GM20000 (cell line): ENCODE measurements around the gene MIAT.
A peak's percentile ranks its signal among the peaks of the same experiment; 100 is the strongest.
"Not testable (repeated sequence)": the region's sequence is repeated elsewhere in the genome, so short reads cannot be mapped to it uniquely, and the experiment has no call there.

Source experiments
- DNase-seq: peaks from one replicate; pipeline ENCODE4 v3.0.0; 2012; ENCODE audit warnings: low spot score
- TF ChIP-seq, protein P1 (sequence below): IDR thresholded peaks from 2 replicates; pipeline ENCODE4 v1.5.1; 2012; ENCODE audit warnings: mild to moderate bottlenecking, control low read depth; ENCODE audit errors: extremely low read depth, missing control alignments

Gene MIAT

DNA sequence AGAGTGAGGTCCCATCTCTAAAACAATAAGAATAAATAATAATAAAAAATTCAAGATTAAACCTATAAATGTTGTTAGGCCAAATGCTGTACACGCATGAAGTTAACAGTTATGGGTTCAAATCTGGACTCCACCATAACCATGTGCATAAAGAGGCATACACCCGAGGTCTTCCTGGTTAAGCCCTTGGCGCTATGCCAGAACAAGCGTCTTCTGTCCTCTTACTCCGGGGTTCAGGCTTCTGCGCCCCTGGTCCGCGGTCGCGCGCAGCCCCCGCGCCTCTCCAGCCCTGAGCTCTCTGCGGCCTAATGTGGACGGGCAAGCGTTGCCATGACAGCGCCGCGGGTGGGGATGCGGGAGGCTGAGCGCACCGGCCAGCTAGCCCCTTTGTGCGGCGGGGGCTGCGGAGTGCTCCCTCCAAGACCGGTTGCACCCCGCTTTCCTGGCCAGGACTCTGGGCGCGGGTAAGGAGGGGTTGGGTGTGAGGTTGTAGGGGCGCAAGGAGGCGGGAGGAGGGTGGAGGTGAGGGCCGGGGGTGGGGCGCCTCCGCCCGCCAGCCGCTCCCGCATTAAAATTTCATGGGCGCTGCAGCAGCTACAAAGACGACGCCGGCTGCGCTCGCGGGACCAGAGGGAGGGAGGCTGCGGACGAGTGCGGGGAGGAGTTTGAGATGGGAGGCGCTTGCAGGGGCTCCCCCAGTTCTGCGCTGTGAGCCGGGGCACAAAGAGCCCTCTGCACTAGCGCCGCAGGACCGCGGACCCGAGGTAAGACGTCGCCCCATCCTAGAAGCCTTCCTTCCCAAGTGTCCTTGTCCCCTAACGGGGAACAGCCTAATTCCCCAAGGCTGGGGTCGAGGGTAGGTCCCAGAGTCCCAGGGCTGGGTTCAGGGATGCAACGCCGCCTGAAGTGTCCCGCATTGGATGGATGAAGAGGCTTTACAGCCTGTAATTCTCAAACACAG, at the start of gene MIAT:
TSS of gene MIAT (plus strand) at position 698 of the 961 bp plus-strand sequence.
- TF ChIP-seq, protein P1, sequence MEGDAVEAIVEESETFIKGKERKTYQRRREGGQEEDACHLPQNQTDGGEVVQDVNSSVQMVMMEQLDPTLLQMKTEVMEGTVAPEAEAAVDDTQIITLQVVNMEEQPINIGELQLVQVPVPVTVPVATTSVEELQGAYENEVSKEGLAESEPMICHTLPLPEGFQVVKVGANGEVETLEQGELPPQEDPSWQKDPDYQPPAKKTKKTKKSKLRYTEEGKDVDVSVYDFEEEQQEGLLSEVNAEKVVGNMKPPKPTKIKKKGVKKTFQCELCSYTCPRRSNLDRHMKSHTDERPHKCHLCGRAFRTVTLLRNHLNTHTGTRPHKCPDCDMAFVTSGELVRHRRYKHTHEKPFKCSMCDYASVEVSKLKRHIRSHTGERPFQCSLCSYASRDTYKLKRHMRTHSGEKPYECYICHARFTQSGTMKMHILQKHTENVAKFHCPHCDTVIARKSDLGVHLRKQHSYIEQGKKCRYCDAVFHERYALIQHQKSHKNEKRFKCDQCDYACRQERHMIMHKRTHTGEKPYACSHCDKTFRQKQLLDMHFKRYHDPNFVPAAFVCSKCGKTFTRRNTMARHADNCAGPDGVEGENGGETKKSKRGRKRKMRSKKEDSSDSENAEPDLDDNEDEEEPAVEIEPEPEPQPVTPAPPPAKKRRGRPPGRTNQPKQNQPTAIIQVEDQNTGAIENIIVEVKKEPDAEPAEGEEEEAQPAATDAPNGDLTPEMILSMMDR: no peak
- DNase-seq: peak; percentile 83

DNA sequence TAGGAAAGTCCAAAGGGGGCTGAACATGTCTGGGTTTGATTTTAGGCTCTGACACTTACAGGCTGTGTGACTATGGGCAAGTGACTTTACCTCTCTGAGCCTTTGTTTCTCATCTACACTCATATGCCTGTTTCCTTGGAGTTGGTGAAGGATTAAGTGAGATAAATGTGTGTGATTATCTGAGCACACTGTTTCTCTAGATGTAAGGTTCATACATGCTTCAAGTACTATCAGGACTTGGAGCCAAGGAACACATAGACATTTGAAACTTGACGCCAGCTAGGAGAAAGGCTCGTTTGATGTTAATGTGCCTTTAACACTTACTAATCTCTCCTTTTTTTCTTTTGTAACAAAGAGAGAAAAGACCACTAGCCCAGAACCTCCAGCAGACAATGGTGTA, 49.3 kb upstream of the MIAT start:
- TF ChIP-seq, protein P1: no peak

DNA sequence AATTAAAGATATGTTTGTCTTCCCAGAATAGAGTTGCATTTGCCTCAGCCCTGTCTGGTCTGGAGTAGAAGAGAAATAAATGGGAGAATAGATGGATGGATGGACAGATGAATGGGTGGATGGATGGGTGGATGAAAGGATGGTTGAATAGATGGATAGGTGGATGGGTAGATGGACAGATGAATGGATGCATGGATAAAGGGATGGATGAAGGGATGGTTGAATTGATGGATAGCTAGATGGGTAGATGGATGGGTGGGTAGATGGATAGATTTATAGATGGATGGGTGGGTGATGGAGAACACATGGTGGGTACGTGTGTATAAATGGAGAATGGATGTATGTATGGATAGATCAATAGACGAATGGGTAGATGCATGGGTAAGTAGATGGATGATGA, 48.1 kb upstream of the MIAT start:
- DNase-seq: no peak
- TF ChIP-seq, protein P1: no peak

More for the DNA sequence above, 49.3 kb upstream of the MIAT start:
- DNase-seq: no peak

DNA sequence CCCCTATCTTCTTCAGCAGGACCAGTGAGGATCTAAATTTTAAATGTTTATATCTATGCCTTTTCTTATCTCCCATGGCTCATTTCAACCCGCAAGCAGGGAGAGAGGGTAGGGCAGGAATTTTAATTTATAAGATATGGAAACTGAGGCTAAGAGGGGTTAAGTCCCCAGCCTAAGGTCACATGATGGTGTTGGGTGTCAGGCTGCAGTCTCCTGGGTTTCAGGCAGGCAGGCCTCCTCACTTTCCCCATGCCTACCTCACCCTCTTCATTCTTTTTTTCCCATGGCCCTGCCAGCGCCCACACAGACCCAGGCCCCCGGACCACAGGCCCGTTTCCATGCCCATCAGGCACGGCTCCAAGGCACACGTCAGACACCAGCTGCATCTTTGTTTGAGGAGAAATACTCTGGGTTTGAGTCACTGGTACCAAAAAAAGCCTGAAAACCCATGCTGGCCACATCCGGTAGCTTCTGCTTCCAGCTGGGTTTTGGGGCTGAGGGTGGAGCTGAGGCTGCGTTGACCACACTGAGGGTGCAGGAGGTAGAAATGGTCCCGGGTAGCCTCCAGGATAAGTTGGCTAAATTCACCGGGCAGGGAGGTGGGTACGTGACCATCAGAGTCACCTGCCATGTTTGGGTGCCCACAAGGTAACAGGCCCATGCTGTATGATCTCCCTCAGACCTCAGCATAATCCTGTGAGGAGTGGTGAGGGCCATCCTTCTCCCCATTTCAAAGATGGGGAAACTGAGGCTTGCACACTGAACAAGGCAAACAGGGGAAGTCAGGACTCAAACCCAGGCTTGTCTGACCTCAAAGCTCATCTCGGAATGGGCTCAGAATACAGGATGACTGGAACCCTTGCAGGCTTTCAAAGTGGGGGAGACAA, 47.1 kb upstream of the MIAT start:
- DNase-seq: peak; percentile 82
- TF ChIP-seq, protein P1: no peak

DNA sequence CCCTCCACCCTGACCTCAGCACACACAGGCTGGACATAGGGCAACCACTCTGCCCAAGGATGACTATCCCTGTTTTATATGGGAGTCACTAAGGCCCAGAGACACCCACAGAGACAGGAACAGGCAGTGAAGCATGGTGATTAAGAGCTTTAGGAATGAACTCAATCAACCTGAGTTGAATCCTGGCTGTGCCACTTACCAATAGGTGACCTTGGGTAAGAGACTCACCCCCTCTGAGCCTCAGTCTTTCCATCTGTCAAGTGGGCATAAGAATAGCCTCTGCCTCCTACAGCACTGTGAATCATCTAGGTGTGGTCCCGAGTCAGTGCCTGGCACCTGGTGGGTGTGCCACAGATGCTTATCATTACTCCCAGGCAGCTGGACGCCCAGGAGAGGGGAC, 46.4 kb upstream of the MIAT start:
- TF ChIP-seq, protein P1: no peak
- no peak for DNase-seq

DNA sequence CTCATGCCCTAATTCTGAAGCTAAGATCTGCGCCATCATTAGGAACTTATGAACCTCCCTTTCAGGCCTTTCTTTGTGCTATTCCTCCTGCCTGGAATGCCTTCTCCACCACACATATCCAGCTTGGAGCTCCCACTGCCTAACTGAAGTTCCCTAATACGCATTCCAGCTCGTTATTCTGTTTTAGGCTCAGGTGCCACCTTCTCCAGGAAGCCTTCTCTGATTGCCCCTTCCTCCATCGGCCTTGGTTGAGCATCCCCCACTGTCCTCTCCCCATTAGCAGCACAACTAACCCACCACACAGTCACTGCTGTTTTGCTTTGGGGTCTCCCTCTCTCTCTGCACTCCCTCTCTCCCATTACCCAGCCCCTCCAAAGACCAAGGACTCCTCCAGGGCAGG, 44.7 kb upstream of the MIAT start:
- TF ChIP-seq, protein P1: no peak
- no peak for DNase-seq

DNA sequence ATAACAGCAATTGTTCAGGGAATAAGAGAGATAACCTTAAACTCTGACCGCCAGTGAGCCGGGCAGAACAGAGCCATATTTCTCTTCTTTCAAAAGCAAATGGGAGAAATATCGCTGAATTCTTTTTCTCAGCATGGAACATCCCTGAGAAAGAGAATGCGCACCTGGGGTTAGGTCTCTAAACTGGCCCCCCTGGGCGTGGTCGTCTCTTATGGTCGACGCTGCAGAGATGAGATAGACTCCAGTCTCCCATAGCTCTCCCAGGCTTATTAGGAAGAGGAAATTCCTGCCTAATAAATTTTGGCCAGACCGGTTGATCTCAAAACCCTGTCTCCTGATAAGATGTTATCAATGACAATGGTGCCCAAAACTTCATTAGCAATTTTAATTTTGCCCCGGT, 43.6 kb upstream of the MIAT start:
- not testable (repeated sequence) for DNase-seq
